Neural cell (in vitro differentiated cells): ENCODE data around the gene ESR1.
A peak's percentile ranks its signal among the peaks of the same experiment; 100 is the strongest.

Experiments used
- EP300 ChIP-seq: fragments of 450-650 bp; conservative IDR thresholded peaks from 2 replicates; pipeline ENCODE4 v1.6.1; 2014; ENCODE audit warnings: antibody characterized with exemption, mild to moderate bottlenecking, moderate library complexity; ENCODE audit not compliant: poor library complexity, severe bottlenecking
- EZH2 ChIP-seq: fragments of 200-600, 300-800 bp; shearing (Covaris generic), sonication (generic); IDR thresholded peaks from 2 replicates; pipeline ENCODE4 v1.6.1; 2014; ENCODE audit warnings: antibody characterized with exemption, low read length, borderline replicate concordance, mild to moderate bottlenecking; ENCODE audit not compliant: insufficient read depth, poor library complexity, severe bottlenecking
- MXI1 ChIP-seq: fragments of 450-650 bp; conservative IDR thresholded peaks from 2 replicates; pipeline ENCODE4 v1.6.1; 2014; ENCODE audit warnings: antibody characterized with exemption, mild to moderate bottlenecking; ENCODE audit not compliant: poor library complexity, severe bottlenecking
- POLR2AphosphoS5 ChIP-seq: IDR thresholded peaks from 2 replicates; pipeline ENCODE4 v1.6.1; 2012
- RAD21 ChIP-seq: fragments of 450-650 bp; conservative IDR thresholded peaks from 2 replicates; pipeline ENCODE4 v1.6.1; 2014; ENCODE audit warnings: antibody characterized with exemption, mild to moderate bottlenecking, moderate library complexity
- TAF1 ChIP-seq: IDR thresholded peaks from 2 replicates; pipeline ENCODE4 v1.6.1; 2012; ENCODE audit warnings: low read depth
- TF ChIP-seq, protein P1 (sequence below): fragments of 450-650 bp; IDR thresholded peaks from 2 replicates; pipeline ENCODE4 v1.5.1; 2014; ENCODE audit warnings: antibody characterized with exemption, mild to moderate bottlenecking, moderate library complexity; ENCODE audit not compliant: poor library complexity, severe bottlenecking
- TF ChIP-seq, protein P2 (sequence below): IDR thresholded peaks from 2 replicates; pipeline ENCODE4 v1.6.1; 2012; ENCODE audit warnings: borderline replicate concordance

DNA sequence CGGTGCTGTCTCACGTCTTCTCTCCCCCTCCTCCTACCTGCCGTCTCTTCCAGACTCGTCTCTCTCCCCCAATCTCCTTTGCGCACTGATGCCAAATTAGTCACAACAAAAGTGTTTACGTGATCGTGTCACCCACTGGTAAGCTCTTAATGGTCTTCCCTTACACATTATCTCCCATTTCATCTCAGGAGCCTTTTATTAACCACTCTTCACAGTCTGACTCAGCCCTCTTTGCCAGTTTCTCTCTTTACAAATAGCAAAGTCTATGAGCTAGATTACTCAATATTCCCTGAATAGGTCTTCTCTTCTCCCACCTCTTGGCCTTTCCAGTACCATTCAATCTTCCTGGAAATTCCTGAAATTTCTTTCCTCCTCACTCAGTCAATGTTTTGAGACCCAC lies 247.0 kb downstream of the ESR1 start:
- TF ChIP-seq, protein P1, sequence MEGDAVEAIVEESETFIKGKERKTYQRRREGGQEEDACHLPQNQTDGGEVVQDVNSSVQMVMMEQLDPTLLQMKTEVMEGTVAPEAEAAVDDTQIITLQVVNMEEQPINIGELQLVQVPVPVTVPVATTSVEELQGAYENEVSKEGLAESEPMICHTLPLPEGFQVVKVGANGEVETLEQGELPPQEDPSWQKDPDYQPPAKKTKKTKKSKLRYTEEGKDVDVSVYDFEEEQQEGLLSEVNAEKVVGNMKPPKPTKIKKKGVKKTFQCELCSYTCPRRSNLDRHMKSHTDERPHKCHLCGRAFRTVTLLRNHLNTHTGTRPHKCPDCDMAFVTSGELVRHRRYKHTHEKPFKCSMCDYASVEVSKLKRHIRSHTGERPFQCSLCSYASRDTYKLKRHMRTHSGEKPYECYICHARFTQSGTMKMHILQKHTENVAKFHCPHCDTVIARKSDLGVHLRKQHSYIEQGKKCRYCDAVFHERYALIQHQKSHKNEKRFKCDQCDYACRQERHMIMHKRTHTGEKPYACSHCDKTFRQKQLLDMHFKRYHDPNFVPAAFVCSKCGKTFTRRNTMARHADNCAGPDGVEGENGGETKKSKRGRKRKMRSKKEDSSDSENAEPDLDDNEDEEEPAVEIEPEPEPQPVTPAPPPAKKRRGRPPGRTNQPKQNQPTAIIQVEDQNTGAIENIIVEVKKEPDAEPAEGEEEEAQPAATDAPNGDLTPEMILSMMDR = no peak
- TF ChIP-seq EZH2 = no peak
- TF ChIP-seq POLR2AphosphoS5 = peak; percentile 46
- no peak for TF ChIP-seq TAF1
- no peak for TF ChIP-seq EP300
- TF ChIP-seq, protein P2, sequence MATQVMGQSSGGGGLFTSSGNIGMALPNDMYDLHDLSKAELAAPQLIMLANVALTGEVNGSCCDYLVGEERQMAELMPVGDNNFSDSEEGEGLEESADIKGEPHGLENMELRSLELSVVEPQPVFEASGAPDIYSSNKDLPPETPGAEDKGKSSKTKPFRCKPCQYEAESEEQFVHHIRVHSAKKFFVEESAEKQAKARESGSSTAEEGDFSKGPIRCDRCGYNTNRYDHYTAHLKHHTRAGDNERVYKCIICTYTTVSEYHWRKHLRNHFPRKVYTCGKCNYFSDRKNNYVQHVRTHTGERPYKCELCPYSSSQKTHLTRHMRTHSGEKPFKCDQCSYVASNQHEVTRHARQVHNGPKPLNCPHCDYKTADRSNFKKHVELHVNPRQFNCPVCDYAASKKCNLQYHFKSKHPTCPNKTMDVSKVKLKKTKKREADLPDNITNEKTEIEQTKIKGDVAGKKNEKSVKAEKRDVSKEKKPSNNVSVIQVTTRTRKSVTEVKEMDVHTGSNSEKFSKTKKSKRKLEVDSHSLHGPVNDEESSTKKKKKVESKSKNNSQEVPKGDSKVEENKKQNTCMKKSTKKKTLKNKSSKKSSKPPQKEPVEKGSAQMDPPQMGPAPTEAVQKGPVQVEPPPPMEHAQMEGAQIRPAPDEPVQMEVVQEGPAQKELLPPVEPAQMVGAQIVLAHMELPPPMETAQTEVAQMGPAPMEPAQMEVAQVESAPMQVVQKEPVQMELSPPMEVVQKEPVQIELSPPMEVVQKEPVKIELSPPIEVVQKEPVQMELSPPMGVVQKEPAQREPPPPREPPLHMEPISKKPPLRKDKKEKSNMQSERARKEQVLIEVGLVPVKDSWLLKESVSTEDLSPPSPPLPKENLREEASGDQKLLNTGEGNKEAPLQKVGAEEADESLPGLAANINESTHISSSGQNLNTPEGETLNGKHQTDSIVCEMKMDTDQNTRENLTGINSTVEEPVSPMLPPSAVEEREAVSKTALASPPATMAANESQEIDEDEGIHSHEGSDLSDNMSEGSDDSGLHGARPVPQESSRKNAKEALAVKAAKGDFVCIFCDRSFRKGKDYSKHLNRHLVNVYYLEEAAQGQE = no peak
- no peak for TF ChIP-seq RAD21
- no peak for TF ChIP-seq MXI1
